ENCODE results near the gene JAKMIP1. TPM values are rescaled to one million over a fixed set of nuclear protein-coding genes. Genes with fewer than 3 reads are reported as not detected.

Gene JAKMIP1
- total RNA-seq, 1 donor from 2014 or later, result 5.5 TPM

- no peaks in the 10 kb centered on the region for H3K79me2 ChIP-seq (ENCODE audit: low read depth)
- no peak overlapping the region for H3K9ac ChIP-seq
- no peak overlapping the region for H3K4me3 Mint-ChIP-seq
- H3K4me3 ChIP-seq, result no peak overlapping the region
- no peaks in the 10 kb centered on the region for H3K9me3 Mint-ChIP-seq
- no peak for DNase-seq (ENCODE audit: low spot score)
- H3K4me2 ChIP-seq, result no peak overlapping the region
- no peak overlapping the region for H3K27ac ChIP-seq
- TF ChIP-seq EZH2phosphoT487 (IDR thresholded peaks at IDR 0.05), result no peak
- TF ChIP-seq CTCF (IDR thresholded peaks at IDR 0.05), result no peak
- no peak for TF ChIP-seq EZH2 (IDR thresholded peaks at IDR 0.05)
- no peak overlapping the region for H3K27ac Mint-ChIP-seq
- H3K9me3 ChIP-seq (ENCODE audit: low read depth), result no peaks in the 10 kb centered on the region
- peaks cover 27% of the 10 kb centered on the region for H3K27me3 ChIP-seq
- H3K27me3 Mint-ChIP-seq (ENCODE audit: insufficient read depth, low read depth), result peaks cover 22% of the 10 kb centered on the region
- H3F3A ChIP-seq (ENCODE audit: low read depth), result no peaks in the 10 kb centered on the region
- H4K20me1 ChIP-seq (ENCODE audit: low read depth), result no peaks in the 10 kb centered on the region
- no peaks in the 10 kb centered on the region for H3K4me1 ChIP-seq
- peaks cover 2% of the 10 kb centered on the region for H3K4me1 Mint-ChIP-seq
- no peaks in the 10 kb centered on the region for H3K36me3 Mint-ChIP-seq
- H3K36me3 ChIP-seq, result no peaks in the 10 kb centered on the region
- no peak overlapping the region for H2AFZ ChIP-seq (replicated peaks)
Measured at GRCh38 chr4:6002492-6002833, 197.9 kb downstream of the JAKMIP1 start.

- Mint-ChIP-seq H3K27me3 (ENCODE audit: insufficient read depth, low read depth) (peaks cover 19% of the 10 kb centered on the region), H3K4me1 (peaks cover 2% of the 10 kb centered on the region), H3K4me3 (no peak overlapping the region), H3K27ac (no peak overlapping the region), H3K36me3 (no peaks in the 10 kb centered on the region), H3K9me3 (no peaks in the 10 kb centered on the region)
- Histone ChIP-seq H3K27ac (no peak overlapping the region), H3K36me3 (no peaks in the 10 kb centered on the region), H3K4me3 (no peak overlapping the region), H3K4me2 (no peak overlapping the region), H3K27me3 (peaks cover 21% of the 10 kb centered on the region), H3F3A (ENCODE audit: low read depth) (no peaks in the 10 kb centered on the region), H3K9ac (no peak overlapping the region), H3K79me2 (ENCODE audit: low read depth) (no peaks in the 10 kb centered on the region), H2AFZ (replicated peaks) (no peak overlapping the region), H4K20me1 (ENCODE audit: low read depth) (no peaks in the 10 kb centered on the region), H3K4me1 (no peaks in the 10 kb centered on the region), H3K9me3 (ENCODE audit: low read depth) (no peaks in the 10 kb centered on the region)
- TF ChIP-seq EZH2phosphoT487 (IDR thresholded peaks at IDR 0.05) (no peak), EZH2 (IDR thresholded peaks at IDR 0.05) (no peak), CTCF (IDR thresholded peaks at IDR 0.05) (no peak)
- no peak for DNase-seq (ENCODE audit: low spot score)
Measured at GRCh38 chr4:6001680-6002491, 198.5 kb downstream of the JAKMIP1 start.

- peaks cover 12% of the 10 kb centered on the region for H3K27me3 Mint-ChIP-seq (ENCODE audit: insufficient read depth, low read depth)
- no peak for DNase-seq (ENCODE audit: low spot score)
Measured at GRCh38 chr4:5999830-6000365, 200.5 kb downstream of the JAKMIP1 start.

More at GRCh38 chr4:5999830-6000365, 200.5 kb downstream of the JAKMIP1 start:
- no peaks in the 10 kb centered on the region for H3K9me3 ChIP-seq (ENCODE audit: low read depth)
- H3F3A ChIP-seq (ENCODE audit: low read depth), result peaks cover 2% of the 10 kb centered on the region
- no peaks in the 10 kb centered on the region for H3K4me1 ChIP-seq
- no peak overlapping the region for H3K9ac ChIP-seq
- no peaks in the 10 kb centered on the region for H3K79me2 ChIP-seq (ENCODE audit: low read depth)
- Mint-ChIP-seq H3K9me3 (no peaks in the 10 kb centered on the region), H3K4me3 (no peak overlapping the region), H3K4me1 (peaks cover 2% of the 10 kb centered on the region), H3K27ac (no peak overlapping the region), H3K36me3 (no peaks in the 10 kb centered on the region)
- no peaks in the 10 kb centered on the region for H4K20me1 ChIP-seq (ENCODE audit: low read depth)
- no peak overlapping the region for H3K4me3 ChIP-seq
- TF ChIP-seq EZH2phosphoT487 (IDR thresholded peaks at IDR 0.05), result no peak
- TF ChIP-seq CTCF (IDR thresholded peaks at IDR 0.05), result no peak
- TF ChIP-seq EZH2 (IDR thresholded peaks at IDR 0.05), result no peak
- no peak overlapping the region for H3K4me2 ChIP-seq
- H3K27ac ChIP-seq, result no peak overlapping the region
- H2AFZ ChIP-seq (replicated peaks), result no peak overlapping the region
- H3K36me3 ChIP-seq, result no peaks in the 10 kb centered on the region
- H3K27me3 ChIP-seq, result peaks cover 1% of the 10 kb centered on the region

All from neural progenitor cell (in vitro differentiated cells).